ENCODE measurements around the gene GPHN.
"Not testable (repeated sequence)": the region's sequence is repeated elsewhere in the genome, so short reads cannot be mapped to it uniquely, and the experiment has no call there.

Gene GPHN

DNA sequence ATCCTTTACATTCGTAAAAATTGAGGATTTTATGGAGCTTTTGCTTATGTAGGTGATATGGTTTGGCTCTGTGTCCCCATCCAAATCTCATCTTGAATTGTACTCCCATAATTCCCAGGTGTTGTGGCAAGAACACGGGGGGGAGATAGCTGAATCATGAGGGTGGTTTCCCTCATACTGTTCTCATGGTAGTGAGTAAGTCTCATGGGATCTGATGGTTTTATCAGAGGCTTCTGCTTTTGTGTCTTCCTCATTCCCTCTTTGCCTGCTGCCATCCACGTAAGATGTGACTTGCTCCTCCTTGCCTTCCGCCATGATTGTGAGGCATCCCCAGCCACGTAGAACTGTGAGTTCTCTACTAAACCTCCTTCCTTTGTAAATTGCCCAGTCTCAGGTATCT lies 5.1 kb upstream of the GPHN start:
- not testable (repeated sequence) for DNase-seq (ENCODE audit: low read depth in 2 of 2)

GRCh38 chr14:66503532-66503931 lies 4.4 kb upstream of the GPHN start:
- no peak for DNase-seq (ENCODE audit: low read depth in 2 of 2)

GRCh38 chr14:66507181-66507721 lies 696 bp upstream of the GPHN start:
- DNase-seq (ENCODE audit: low read depth in 2 of 2), result peak in 1 of 2 donors; percentile 1

GRCh38 chr14:66508547-66508845 lies 549 bp downstream of the GPHN start:
- DNase-seq (ENCODE audit: low read depth in 2 of 2), result no peak

- peak; percentile 20 to 37 for DNase-seq (ENCODE audit: low read depth in 2 of 2)
These were observed 1.1 kb downstream of the GPHN start for GRCh38 chr14:66508846-66509621.

- DNase-seq (ENCODE audit: low read depth in 2 of 2), result no peak
These were observed 1.9 kb downstream of the GPHN start for GRCh38 chr14:66509874-66510273.

DNA sequence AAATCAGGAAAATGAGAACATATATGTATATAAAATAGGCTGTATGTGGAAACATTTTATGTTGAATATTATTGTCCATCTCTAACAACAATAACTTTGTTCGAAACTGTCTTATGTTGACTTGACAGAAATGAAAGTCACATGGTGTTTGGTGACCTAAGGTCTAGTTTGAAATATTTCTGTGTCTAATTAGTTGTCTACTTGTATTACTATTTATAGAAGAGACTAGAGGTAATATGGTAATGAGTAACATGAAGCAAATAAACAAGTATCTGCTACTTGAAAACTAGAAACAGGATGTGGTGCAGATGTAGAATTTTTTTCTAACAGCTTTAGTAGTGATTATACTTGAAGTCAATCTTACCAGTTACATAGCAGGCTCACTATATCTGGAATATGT lies 3.9 kb downstream of the GPHN start:
- no peak for DNase-seq (ENCODE audit: low read depth in 2 of 2)

DNA sequence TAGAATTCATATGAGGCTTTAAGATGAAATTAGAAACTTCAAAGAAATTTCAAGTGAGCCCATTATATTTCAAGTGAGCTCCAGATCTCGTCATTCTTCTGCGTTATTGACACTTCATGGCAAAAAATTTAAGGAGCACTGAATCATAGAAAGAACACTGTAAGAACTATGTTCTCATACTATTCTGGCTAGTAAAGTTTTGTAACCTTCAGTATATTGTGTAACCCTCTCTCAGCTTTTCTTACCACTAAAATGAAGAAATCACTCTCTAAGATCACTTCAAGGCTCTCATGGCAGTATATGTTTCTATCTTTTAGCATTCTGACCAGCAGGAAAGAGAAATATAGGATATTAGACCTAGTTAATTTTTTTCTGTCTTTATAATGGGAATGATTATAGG lies 6.3 kb downstream of the GPHN start:
- no peak for DNase-seq (ENCODE audit: low read depth in 2 of 2)

GRCh38 chr14:66530526-66530925 lies 22.6 kb downstream of the GPHN start:
- no peak for DNase-seq (ENCODE audit: low read depth in 2 of 2)

- no peak for DNase-seq (ENCODE audit: low read depth in 2 of 2)
These were observed 31.1 kb downstream of the GPHN start for GRCh38 chr14:66539034-66539433.

DNA sequence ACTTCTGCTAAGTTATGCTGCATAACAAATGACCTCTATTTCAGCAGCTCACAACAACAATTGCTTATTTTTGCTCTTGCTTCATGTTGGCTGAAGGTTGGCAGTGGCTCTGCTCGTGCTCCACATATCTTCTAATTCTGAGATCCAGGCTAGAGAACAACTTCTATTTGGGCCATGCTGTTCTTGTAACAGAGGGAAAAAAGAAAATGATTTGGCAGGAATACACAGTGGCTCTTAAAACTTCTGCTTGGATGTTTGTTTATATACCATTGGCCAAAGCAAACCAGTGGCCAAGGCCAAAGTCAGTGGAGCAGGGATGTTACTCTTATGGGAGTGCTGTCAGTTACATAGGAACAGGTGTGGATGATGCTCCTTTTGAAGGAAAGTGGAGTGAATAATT lies 32.1 kb downstream of the GPHN start:
- no peak for DNase-seq (ENCODE audit: low read depth in 2 of 2)

GRCh38 chr14:66541627-66542026 lies 33.7 kb downstream of the GPHN start:
- no peak for DNase-seq (ENCODE audit: low read depth in 2 of 2)

DNA sequence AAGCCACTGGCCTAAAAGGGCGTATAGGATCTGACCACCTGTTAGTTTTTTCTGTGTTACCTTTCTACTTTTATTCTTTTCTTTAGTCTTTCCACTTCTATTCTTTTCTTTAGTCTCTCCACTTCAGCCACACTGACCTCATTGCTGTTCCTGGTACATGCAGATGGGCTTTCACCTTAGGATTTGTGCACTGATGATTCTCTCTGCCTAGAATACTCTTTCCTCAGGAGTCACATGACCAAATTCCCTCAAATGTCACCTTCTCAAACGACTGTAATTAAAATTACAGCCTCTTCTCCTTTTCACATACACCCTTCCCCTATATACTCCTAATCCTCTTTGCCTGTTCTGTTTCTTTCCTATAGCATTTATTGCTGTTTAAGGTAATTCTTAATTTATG lies 36.0 kb downstream of the GPHN start:
- no peak for DNase-seq (ENCODE audit: low read depth in 2 of 2)

- DNase-seq (ENCODE audit: low read depth in 2 of 2), result not testable (repeated sequence)
These were observed 37.2 kb downstream of the GPHN start for GRCh38 chr14:66545191-66545590.

GRCh38 chr14:66545751-66546150 lies 37.8 kb downstream of the GPHN start:
- DNase-seq (ENCODE audit: low read depth in 2 of 2), result not testable (repeated sequence)

- DNase-seq (ENCODE audit: low read depth in 2 of 2), result no peak
These were observed 55.8 kb downstream of the GPHN start for GRCh38 chr14:66563731-66564130.

GRCh38 chr14:66568220-66568619 lies 60.3 kb downstream of the GPHN start:
- DNase-seq (ENCODE audit: low read depth in 2 of 2), result no peak

DNA sequence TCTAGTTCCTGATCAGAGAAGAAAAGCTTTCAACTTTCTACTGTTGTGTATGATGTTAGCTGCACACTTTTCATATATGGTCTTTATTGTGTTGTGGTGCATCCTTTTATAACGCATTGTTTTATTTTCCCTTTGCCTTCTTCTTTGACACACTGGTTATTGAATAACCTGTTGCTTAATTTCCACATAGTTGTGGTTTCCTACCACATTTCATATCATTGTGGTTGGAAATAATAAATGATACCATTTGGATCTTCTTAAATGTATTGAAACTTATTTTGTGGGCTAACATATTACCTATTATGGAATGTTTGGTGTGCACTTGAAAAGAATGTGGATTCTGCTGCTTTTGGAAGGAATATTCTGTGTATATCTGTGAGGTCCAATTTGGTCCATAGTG lies 64.9 kb downstream of the GPHN start:
- no peak for DNase-seq (ENCODE audit: low read depth in 2 of 2)

DNA sequence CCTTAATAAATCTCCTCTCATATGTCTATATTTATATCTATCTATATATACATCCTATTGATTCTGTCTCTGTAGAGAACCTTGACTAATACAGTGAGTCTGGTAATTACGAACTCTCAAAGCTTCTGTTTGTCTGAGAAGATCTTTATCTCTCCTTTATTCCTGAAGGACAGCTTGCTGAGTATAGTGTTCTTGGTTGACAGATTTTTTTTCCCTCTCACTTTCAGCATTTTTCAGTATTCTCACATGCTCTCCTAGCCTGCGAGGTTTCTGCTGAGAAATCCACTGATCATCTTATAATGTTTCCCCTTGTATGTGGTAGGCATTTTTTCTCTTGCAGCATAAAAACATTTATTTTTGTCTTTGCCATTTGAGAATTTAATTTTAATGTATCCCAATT lies 67.1 kb downstream of the GPHN start:
- DNase-seq (ENCODE audit: low read depth in 2 of 2), result no peak

DNA sequence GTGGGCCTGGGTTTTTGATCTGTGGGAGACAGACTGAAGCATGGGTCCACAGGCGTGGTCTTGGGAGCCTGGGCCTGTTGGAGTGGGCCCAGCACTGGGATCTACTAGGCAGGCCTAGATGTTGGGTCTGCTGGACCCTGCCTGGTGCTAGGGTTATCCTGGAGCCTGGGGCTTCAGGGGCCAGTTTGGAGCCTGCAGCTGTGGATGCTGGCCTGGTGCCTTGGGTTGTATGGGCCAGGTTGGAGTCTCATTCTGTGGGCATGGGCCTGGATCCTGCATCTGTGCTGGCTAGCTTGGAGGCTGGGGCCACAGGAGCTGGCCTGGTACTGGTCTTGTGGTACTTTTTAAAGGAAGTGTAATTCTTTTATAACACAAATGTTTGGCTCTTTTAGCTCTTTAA lies 68.0 kb downstream of the GPHN start:
- no peak for DNase-seq (ENCODE audit: low read depth in 2 of 2)

DNA sequence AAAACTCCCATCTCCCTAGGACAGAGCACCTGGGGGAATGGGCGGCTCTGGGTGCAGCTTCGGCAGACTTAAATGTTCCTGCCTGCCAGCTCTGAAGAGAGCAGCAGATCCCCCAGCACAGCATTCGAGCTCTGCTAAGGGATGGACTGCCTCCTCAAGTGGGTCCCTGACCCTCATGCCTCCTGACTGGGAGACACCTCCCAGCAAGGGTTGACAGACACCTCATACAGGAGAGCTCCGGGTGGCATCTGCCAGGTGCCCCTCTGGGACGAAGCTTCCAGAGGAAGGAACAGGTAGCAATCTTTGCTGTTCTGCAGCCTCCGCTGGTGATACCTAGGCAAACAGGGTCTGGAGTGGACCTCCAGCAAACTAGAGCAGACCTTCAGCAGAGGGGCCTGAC lies 79.8 kb downstream of the GPHN start:
- not testable (repeated sequence) for DNase-seq (ENCODE audit: low read depth in 2 of 2)

GRCh38 chr14:66595394-66595793 lies 87.4 kb downstream of the GPHN start:
- DNase-seq (ENCODE audit: low read depth in 2 of 2), result no peak

DNA sequence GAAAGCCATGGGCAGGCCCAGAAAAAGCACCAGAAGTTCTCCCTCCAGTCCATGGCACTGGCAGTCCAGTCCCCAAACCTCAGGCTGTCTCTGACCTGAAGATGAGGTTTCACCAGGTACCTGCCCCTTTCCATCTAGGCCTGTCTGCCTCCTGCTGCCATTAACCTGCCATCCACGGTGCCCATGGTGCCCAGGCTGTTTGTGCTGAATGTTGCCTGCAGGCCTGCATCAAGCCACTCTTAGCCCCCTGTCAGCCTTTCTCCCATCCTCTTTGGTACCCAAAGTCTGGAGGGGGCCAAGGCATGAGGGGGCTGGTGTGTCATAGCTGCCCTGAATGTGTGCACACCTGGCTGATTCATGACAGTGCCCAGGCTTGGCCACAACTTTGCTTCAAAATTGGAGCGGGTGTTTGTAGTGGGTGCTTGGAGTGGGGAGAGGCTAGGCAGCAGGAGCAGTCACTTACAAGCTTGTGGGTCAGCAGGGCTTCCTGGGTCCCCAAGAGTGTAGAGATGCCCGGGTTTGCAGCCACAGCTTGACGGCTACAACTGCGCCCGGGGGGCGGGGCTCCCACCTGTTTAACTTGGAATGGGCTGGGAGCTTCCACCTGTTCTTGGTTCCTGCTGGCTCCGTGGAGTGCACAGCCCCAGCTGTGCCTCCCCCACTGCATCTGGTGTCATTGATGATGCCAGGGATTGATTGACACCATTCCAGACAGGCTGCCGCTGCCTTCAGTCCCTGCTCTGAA lies 88.5 kb downstream of the GPHN start:
- DNase-seq (ENCODE audit: low read depth in 2 of 2), result no peak

Measured in stimulated activated CD8-positive, alpha-beta memory T cell treated with anti-CD3 and anti-CD28 coated beads, Interleukin-2, amount 100 ng/mL, for 48 hours (primary cell).